Endodermal cell (in vitro differentiated cells): ENCODE results near the gene CHDH. TPM values are rescaled to one million over a fixed set of nuclear protein-coding genes. Genes with fewer than 3 reads are reported as not detected.

Experiments used
- DNase-seq: peaks from one replicate; pipeline ENCODE4 v3.0.0-alpha.2; 2017
- H3K27ac ChIP-seq: 2 replicates; pipeline ENCODE4 v1.5.1; 2013; ENCODE audit warnings: mild to moderate bottlenecking, low read depth, low read length, moderate library complexity
- H3K27me3 ChIP-seq: 2 replicates; pipeline ENCODE4 v1.6.1; 2013; ENCODE audit warnings: mild to moderate bottlenecking, low read length, moderate library complexity; ENCODE audit not compliant: insufficient read depth, control insufficient read depth, poor library complexity, severe bottlenecking
- H3K36me3 ChIP-seq: 2 replicates; pipeline ENCODE4 v1.7.0; 2013; ENCODE audit warnings: mild to moderate bottlenecking, low read length, moderate library complexity; ENCODE audit not compliant: control insufficient read depth, insufficient read depth
- H3K4me1 ChIP-seq: one replicate; pipeline ENCODE4 v1.7.0; 2013; ENCODE audit warnings: low read length; ENCODE audit not compliant: control insufficient read depth, insufficient read depth
- H3K4me3 ChIP-seq: 2 replicates; pipeline ENCODE4 v1.5.1; 2013; ENCODE audit warnings: mild to moderate bottlenecking, low read length, moderate library complexity
- H3K9ac ChIP-seq: 2 replicates; pipeline ENCODE4 v1.6.1; 2013; ENCODE audit warnings: mild to moderate bottlenecking, low read length, moderate library complexity; ENCODE audit not compliant: poor library complexity, severe bottlenecking; ENCODE audit errors: extremely low read depth
- H3K9me3 ChIP-seq: 2 replicates; pipeline ENCODE4 v1.6.1; 2013; ENCODE audit warnings: mild to moderate bottlenecking, low read length, moderate library complexity; ENCODE audit not compliant: control insufficient read depth
- H3K27ac Mint-ChIP-seq: 2 replicates; pipeline ENCODE4 v1.8.0; 2020; ENCODE audit warnings: mixed read lengths
- H3K27me3 Mint-ChIP-seq: 2 replicates; pipeline ENCODE4 v1.8.0; 2021; ENCODE audit warnings: mild to moderate bottlenecking, mixed read lengths; ENCODE audit not compliant: insufficient read depth
- H3K36me3 Mint-ChIP-seq: 2 replicates; pipeline ENCODE4 v1.8.0; 2020; ENCODE audit warnings: low read depth, mixed read lengths
- H3K4me1 Mint-ChIP-seq: 2 replicates; pipeline ENCODE4 v1.8.0; 2020; ENCODE audit warnings: mixed read lengths
- H3K4me3 Mint-ChIP-seq: 2 replicates; pipeline ENCODE4 v1.8.0; 2020; ENCODE audit warnings: mild to moderate bottlenecking, moderate library complexity, mixed read lengths
- H3K9me3 Mint-ChIP-seq: 2 replicates; pipeline ENCODE4 v1.8.0; 2020; ENCODE audit warnings: mild to moderate bottlenecking, mixed read lengths
- CTCF ChIP-seq: fragments of 200-600 bp; sonication (generic); conservative IDR thresholded peaks from 2 replicates; pipeline ENCODE4 v1.5.0; 2021; ENCODE audit warnings: antibody characterized with exemption, mild to moderate bottlenecking
- WGBS, 2 experiments: methylation state at CpG; one replicate each; pipeline versions ENCODE4 v1.1.5 to v1.1.7; 2013; ENCODE audit warnings: missing lambda C conversion rate in 2 of 2, mixed read lengths in 1 of 2; ENCODE audit not compliant: insufficient coverage in 1 of 2, insufficient read length in 1 of 2; 5-methylcytosine and 5-hydroxymethylcytosine counted together
- total RNA-seq, 2 donors: library from RNA; stranded (reverse); fragmentation: NEBNext Ultra II Directional in 1 of 2; extraction: Animal tissue kit (Norgen Biotek cat#: 25700) in 1 of 2; gene quantifications; 2 replicates in 1 of 2; 3 replicates in 1 of 2; pipeline ENCODE4 v1.2.1, GENCODE V29; 2021

The CHDH gene
- total RNA-seq, 2 donors from 2014 or later, result 12.7 to 21.4 TPM

DNA sequence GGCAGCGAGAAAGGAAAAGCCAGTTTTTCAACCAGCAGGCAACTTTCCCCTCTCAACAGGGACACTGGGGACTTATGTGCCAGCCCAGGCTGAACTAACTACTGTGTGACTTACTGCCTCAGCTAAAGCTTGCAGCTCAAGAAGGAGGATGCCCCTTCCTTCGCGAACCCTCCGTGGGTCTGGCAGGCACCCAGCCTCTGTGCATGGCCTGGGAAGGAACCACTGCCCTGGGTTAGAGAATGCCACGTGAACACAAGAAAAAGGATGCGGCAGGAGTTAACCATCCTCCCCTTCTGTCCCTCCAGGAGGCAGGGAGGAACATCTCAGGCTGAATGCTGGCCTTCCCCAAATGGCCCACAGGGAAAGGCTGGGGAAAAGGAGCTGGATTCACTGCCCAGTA lies 29.0 kb downstream of the CHDH start:
- Mint-ChIP-seq H3K4me1 (no peaks in the 10 kb centered on the region), H3K9me3 (no peaks in the 10 kb centered on the region), H3K27ac (no peak overlapping the region), H3K4me3 (no peak overlapping the region), H3K36me3 (peaks cover 8% of the 10 kb centered on the region), H3K27me3 (no peaks in the 10 kb centered on the region)
- Histone ChIP-seq H3K4me3 (no peak overlapping the region), H3K27ac (no peak overlapping the region), H3K4me1 (no peaks in the 10 kb centered on the region), H3K9me3 (no peaks in the 10 kb centered on the region), H3K9ac (no peak overlapping the region), H3K27me3 (no peaks in the 10 kb centered on the region), H3K36me3 (peaks cover 23% of the 10 kb centered on the region)
- no peak for TF ChIP-seq CTCF
- DNase-seq, result no peak
- WGBS, 2 experiments, result 93 to 100% methylated on average over 5 to 6 of the region's 6 CpGs

DNA sequence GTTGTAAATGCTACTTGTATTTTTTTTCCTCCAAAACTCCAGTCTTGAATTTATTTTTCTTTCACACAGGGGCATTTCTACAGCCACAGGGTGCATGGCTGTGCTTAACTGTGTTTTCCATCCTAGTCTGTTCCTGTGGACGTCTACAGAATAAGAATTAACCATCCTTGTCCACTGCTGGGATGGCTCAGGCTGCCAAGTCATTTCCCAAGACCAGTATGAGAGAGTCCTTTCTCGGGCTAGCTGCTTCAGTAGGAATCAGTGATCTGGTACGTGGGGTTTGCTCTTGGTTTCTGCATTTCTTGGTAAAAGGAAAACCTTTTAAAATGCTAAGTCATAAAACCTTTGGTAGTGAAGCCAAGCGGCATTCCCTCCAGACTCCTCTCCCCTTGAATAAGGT lies 29.8 kb downstream of the CHDH start:
- no peak overlapping the region for H3K27ac Mint-ChIP-seq
- H3K9me3 Mint-ChIP-seq, result no peaks in the 10 kb centered on the region
- no peak overlapping the region for H3K4me3 ChIP-seq
- H3K9me3 ChIP-seq, result no peaks in the 10 kb centered on the region
- WGBS, 2 experiments, result 87 to 95% methylated on average over 4 of the region's 4 CpGs
- H3K4me3 Mint-ChIP-seq, result no peak overlapping the region
- no peak for TF ChIP-seq CTCF
- no peaks in the 10 kb centered on the region for H3K4me1 ChIP-seq
- H3K9ac ChIP-seq, result no peak overlapping the region
- DNase-seq, result no peak
- no peaks in the 10 kb centered on the region for H3K4me1 Mint-ChIP-seq
- H3K36me3 ChIP-seq, result peaks cover 23% of the 10 kb centered on the region
- no peaks in the 10 kb centered on the region for H3K27me3 Mint-ChIP-seq
- H3K27ac ChIP-seq, result peak overlapping the region; percentile 44
- no peaks in the 10 kb centered on the region for H3K27me3 ChIP-seq
- H3K36me3 Mint-ChIP-seq, result peaks cover 8% of the 10 kb centered on the region

GRCh38 chr3:53815651-53816050 lies 30.6 kb downstream of the CHDH start:
- Histone ChIP-seq H3K9ac (no peak overlapping the region), H3K36me3 (peaks cover 23% of the 10 kb centered on the region), H3K9me3 (no peaks in the 10 kb centered on the region), H3K27ac (no peak overlapping the region), H3K27me3 (no peaks in the 10 kb centered on the region), H3K4me1 (no peaks in the 10 kb centered on the region), H3K4me3 (no peak overlapping the region)
- Mint-ChIP-seq H3K4me3 (no peak overlapping the region), H3K9me3 (no peaks in the 10 kb centered on the region), H3K27ac (no peak overlapping the region), H3K36me3 (peaks cover 8% of the 10 kb centered on the region), H3K27me3 (no peaks in the 10 kb centered on the region), H3K4me1 (no peaks in the 10 kb centered on the region)
- TF ChIP-seq CTCF, result no peak
- WGBS, 2 experiments, result 94 to 100% methylated on average over 4 to 7 of the region's 7 CpGs
- no peak for DNase-seq
